ENCODE results near the gene GAS2L1. TPM values are rescaled to one million over a fixed set of nuclear protein-coding genes. Genes with fewer than 3 reads are reported as not detected.

GAS2L1 gene
- total RNA-seq, 3 donors from 2014 or later = 19.7 to 34.7 (median 24.7) TPM

- TF ChIP-seq CTCF (IDR thresholded peaks at IDR 0.05) = no peak
- DNase-seq (no peak), ATAC-seq (no peak)
- no peaks in the 10 kb centered on the region for H3K9me3 ChIP-seq
- H3K4me1 ChIP-seq (ENCODE audit: low read depth) = peaks cover 11% of the 10 kb centered on the region
- intact Hi-C loops (cut with DNase I, micrococcal nuclease) = no loop called here
- H3K36me3 ChIP-seq (ENCODE audit: low read depth) = peaks cover 27% of the 10 kb centered on the region
- no peak overlapping the region for H3K4me3 ChIP-seq
Observed at GRCh38 chr22:29299136-29299900, 7.1 kb upstream of the GAS2L1 start.

GRCh38 chr22:29300467-29300806 is 6.0 kb upstream of the GAS2L1 start:
- H3K9me3 ChIP-seq = no peaks in the 10 kb centered on the region
- H3K36me3 ChIP-seq (ENCODE audit: low read depth) = peaks cover 27% of the 10 kb centered on the region
- peaks cover 11% of the 10 kb centered on the region for H3K4me1 ChIP-seq (ENCODE audit: low read depth)
- H3K4me3 ChIP-seq = no peak overlapping the region
- TF ChIP-seq CTCF (IDR thresholded peaks at IDR 0.05) = no peak
- no peak for DNase-seq
- no peak for ATAC-seq
- intact Hi-C loops (cut with DNase I, micrococcal nuclease) = no loop called here

GRCh38 chr22:29300807-29301601 is 5.4 kb upstream of the GAS2L1 start:
- ATAC-seq (no peak), DNase-seq (no peak)
- Histone ChIP-seq H3K36me3 (ENCODE audit: low read depth) (peaks cover 24% of the 10 kb centered on the region), H3K4me3 (no peak overlapping the region), H3K4me1 (ENCODE audit: low read depth) (peaks cover 13% of the 10 kb centered on the region), H3K9me3 (no peaks in the 10 kb centered on the region)
- intact Hi-C loops (cut with DNase I, micrococcal nuclease) = no loop called here
- TF ChIP-seq CTCF (IDR thresholded peaks at IDR 0.05) = no peak

GRCh38 chr22:29301716-29302401 is 4.6 kb upstream of the GAS2L1 start:
- H3K4me1 ChIP-seq (ENCODE audit: low read depth) = peaks cover 18% of the 10 kb centered on the region
- TF ChIP-seq CTCF (IDR thresholded peaks at IDR 0.05) = no peak
- H3K4me3 ChIP-seq = no peak overlapping the region
- intact Hi-C loops (cut with DNase I, micrococcal nuclease) = no loop called here
- no peaks in the 10 kb centered on the region for H3K9me3 ChIP-seq
- H3K36me3 ChIP-seq (ENCODE audit: low read depth) = peaks cover 17% of the 10 kb centered on the region
- ATAC-seq = no peak
- DNase-seq = no peak

GRCh38 chr22:29302402-29302680 is 4.1 kb upstream of the GAS2L1 start:
- Histone ChIP-seq H3K4me3 (no peak overlapping the region), H3K4me1 (ENCODE audit: low read depth) (peaks cover 18% of the 10 kb centered on the region), H3K36me3 (ENCODE audit: low read depth) (peaks cover 14% of the 10 kb centered on the region), H3K9me3 (no peaks in the 10 kb centered on the region)
- intact Hi-C loops (cut with DNase I, micrococcal nuclease) = no loop called here
- DNase-seq (no peak), ATAC-seq (peak; percentile 6)
- TF ChIP-seq CTCF (IDR thresholded peaks at IDR 0.05) = no peak

All from mucosa of descending colon (tissue), 3 donors.